IMR-90 (cell line): ENCODE measurements around the gene SLC34A3. TPM values are rescaled to one million over a fixed set of nuclear protein-coding genes. Genes with fewer than 3 reads are reported as not detected.

Experiments used
- ATAC-seq: fragments of 200-7000 bp; cut with Tn5 transposase; 2 replicates; pipeline ENCODE4 v1.9.1; 2020; ENCODE audit warnings: low read depth, mild to moderate bottlenecking, moderate library complexity
- BruUV-seq: library from RNA; stranded (reverse); fragments of 400-500 nt; replicated peaks from 2 replicates; lab custom pipeline; 2021; lab: Mats Ljungman, UMichigan
- CTCF ChIA-PET: fragments of 300-600 bp; formaldehyde crosslinking; extraction: SDS; loops from one replicate; lab custom pipeline; 2021; ENCODE audit warnings: antibody characterized with exemption; lab: Yijun Ruan, JAX
- POLR2A ChIA-PET: fragments of 300-600 bp; sonication (Branson Sonifier 250); formaldehyde crosslinking; loops from one replicate; lab custom pipeline; 2022; ENCODE audit warnings: antibody characterized with exemption; ENCODE audit not compliant: unreplicated experiment; lab: Charles Lee
- DNase-seq: peaks from one replicate; pipeline ENCODE4 v3.0.0; 2013
- H2AFZ ChIP-seq: replicated peaks from 2 replicates; pipeline ENCODE3; 2013; ENCODE audit warnings: low read length, mild to moderate bottlenecking; ENCODE audit not compliant: poor library complexity
- H2AK5ac ChIP-seq: 2 replicates; pipeline ENCODE4 v1.6.1; 2013; ENCODE audit warnings: low read depth, low read length, inconsistent platforms
- H2AK9ac ChIP-seq: replicated peaks from 2 replicates; pipeline ENCODE3; 2013; ENCODE audit warnings: mild to moderate bottlenecking, low read depth, low read length, moderate library complexity; ENCODE audit not compliant: poor library complexity
- H2BK120ac ChIP-seq: 2 replicates; pipeline ENCODE4 v1.6.1; 2013; ENCODE audit warnings: low read depth, low read length, inconsistent platforms
- H2BK15ac ChIP-seq: 3 replicates; pipeline ENCODE4 v1.6.1; 2013; ENCODE audit warnings: low read depth, low read length, inconsistent platforms
- H2BK20ac ChIP-seq: 2 replicates; pipeline ENCODE4 v1.6.1; 2013; ENCODE audit warnings: low read depth, mild to moderate bottlenecking, inconsistent platforms, low read length, moderate library complexity
- H2BK5ac ChIP-seq: 2 replicates; pipeline ENCODE4 v1.6.1; 2013; ENCODE audit warnings: mild to moderate bottlenecking, low read depth, low read length, inconsistent platforms; ENCODE audit not compliant: poor library complexity, severe bottlenecking
- H3K14ac ChIP-seq: replicated peaks from 2 replicates; pipeline ENCODE4 v1.6.1; 2013; ENCODE audit warnings: low read depth, low read length, inconsistent platforms
- H3K18ac ChIP-seq: 2 replicates; pipeline ENCODE4 v1.6.1; 2013; ENCODE audit warnings: low read depth, low read length, control low read depth
- H3K23ac ChIP-seq: 2 replicates; pipeline ENCODE4 v1.6.1; 2013; ENCODE audit warnings: low read depth, low read length, inconsistent platforms
- H3K27ac ChIP-seq: 2 replicates; pipeline ENCODE4 v1.5.1; 2013; ENCODE audit warnings: mild to moderate bottlenecking, control low read depth, low read length; ENCODE audit not compliant: insufficient read depth
- H3K27me3 ChIP-seq: 2 replicates; pipeline ENCODE4 v1.6.1; 2013; ENCODE audit warnings: low read length; ENCODE audit not compliant: control insufficient read depth, insufficient read depth
- H3K36me3 ChIP-seq: 2 replicates; pipeline ENCODE4 v1.6.1; 2013; ENCODE audit warnings: low read length, mixed read lengths; ENCODE audit not compliant: control insufficient read depth, insufficient read depth
- H3K4ac ChIP-seq: 2 replicates; pipeline ENCODE4 v1.6.1; 2013; ENCODE audit warnings: low read depth, low read length, inconsistent platforms
- H3K4me1 ChIP-seq: 2 replicates; pipeline ENCODE4 v1.6.1; 2013; ENCODE audit warnings: low read length, mixed read lengths; ENCODE audit not compliant: control insufficient read depth, insufficient read depth
- H3K4me2 ChIP-seq: 2 replicates; pipeline ENCODE4 v1.6.1; 2013; ENCODE audit warnings: low read depth, mild to moderate bottlenecking, control low read depth, low read length, moderate library complexity
- H3K4me3 ChIP-seq: 2 replicates; pipeline ENCODE4 v1.5.1; 2013; ENCODE audit warnings: low read depth, mild to moderate bottlenecking, control low read depth, low read length, moderate library complexity; ENCODE audit not compliant: insufficient read depth
- H3K56ac ChIP-seq: 2 replicates; pipeline ENCODE4 v1.6.1; 2013; ENCODE audit warnings: low read length, inconsistent platforms; ENCODE audit not compliant: insufficient read depth; ENCODE audit errors: extremely low read depth
- H3K79me1 ChIP-seq, 2 experiments: 2 replicates each; pipeline ENCODE4 v1.6.1; 2013; ENCODE audit warnings: low read length in 2 of 2, inconsistent platforms in 1 of 2, low read depth in 1 of 2
- H3K9ac ChIP-seq: 2 replicates; pipeline ENCODE4 v1.6.1; 2013; ENCODE audit warnings: low read depth, low read length, control low read depth
- H3K9me1 ChIP-seq: 2 replicates; pipeline ENCODE4 v1.6.1; 2013; ENCODE audit warnings: low read length, inconsistent platforms; ENCODE audit not compliant: insufficient read depth
- H3K9me3 ChIP-seq: 2 replicates; pipeline ENCODE4 v1.6.1; 2013; ENCODE audit warnings: low read length; ENCODE audit not compliant: control insufficient read depth, insufficient read depth
- H4K20me1 ChIP-seq: 2 replicates; pipeline ENCODE4 v1.6.1; 2013; ENCODE audit warnings: low read length, inconsistent platforms; ENCODE audit not compliant: insufficient read depth
- H4K5ac ChIP-seq: 2 replicates; pipeline ENCODE4 v1.6.1; 2013; ENCODE audit warnings: mild to moderate bottlenecking, low read depth, low read length, control low read depth
- H4K8ac ChIP-seq, 2 experiments: 2 replicates each; pipeline ENCODE4 v1.6.1; 2013; ENCODE audit warnings: low read depth in 2 of 2, low read length in 2 of 2, control low read depth in 1 of 2, inconsistent platforms in 1 of 2
- H4K91ac ChIP-seq: 2 replicates; pipeline ENCODE4 v1.6.1; 2013; ENCODE audit warnings: low read depth, low read length, inconsistent platforms; ENCODE audit not compliant: insufficient read depth
- MAZ ChIP-seq: IDR thresholded peaks from 2 replicates; pipeline ENCODE4 v1.6.1; 2012; ENCODE audit warnings: low read depth, mild to moderate bottlenecking, low read length, improper control_type of control experiment, moderate library complexity, borderline replicate concordance
- MXI1 ChIP-seq: IDR thresholded peaks from 2 replicates; pipeline ENCODE4 v1.6.1; 2012; ENCODE audit warnings: low read depth, mild to moderate bottlenecking, low read length, moderate library complexity, borderline replicate concordance
- NFE2L2 ChIP-seq: fragments of 150-350 bp; IDR thresholded peaks from 2 replicates; pipeline ENCODE4 v1.6.1; 2016; ENCODE audit warnings: low read depth, mild to moderate bottlenecking, low read length
- POLR2A ChIP-seq: IDR thresholded peaks from 2 replicates; pipeline ENCODE4 v1.6.1; 2012; ENCODE audit warnings: mild to moderate bottlenecking, low read depth, low read length
- RAD21 ChIP-seq: IDR thresholded peaks from 2 replicates; pipeline ENCODE4 v1.6.1; 2012; ENCODE audit warnings: low read length, improper control_type of control experiment
- RCOR1 ChIP-seq: IDR thresholded peaks from 2 replicates; pipeline ENCODE4 v1.6.1; 2012; ENCODE audit warnings: mild to moderate bottlenecking, low read length, improper control_type of control experiment; ENCODE audit not compliant: insufficient replicate concordance
- RFX5 ChIP-seq: IDR thresholded peaks from 2 replicates; pipeline ENCODE4 v1.8.0; 2012; ENCODE audit warnings: low read depth, mild to moderate bottlenecking, low read length, moderate library complexity
- SMC3 ChIP-seq: fragments of 150-350 bp; IDR thresholded peaks from 2 replicates; pipeline ENCODE4 v1.6.1; 2016; ENCODE audit warnings: low read depth, mild to moderate bottlenecking, antibody characterized with exemption, low read length, moderate library complexity
- WGBS, 2 experiments: methylation state at CpG; one replicate each; pipeline versions ENCODE4 v1.1.5 to v1.1.7; 2013; ENCODE audit warnings: missing lambda C conversion rate in 2 of 2; ENCODE audit not compliant: insufficient read length in 1 of 2; ENCODE audit errors: extremely low coverage in 2 of 2; 5-methylcytosine and 5-hydroxymethylcytosine counted together
- dilution Hi-C: fragments of 300-500 bp; cut with HindIII; formaldehyde crosslinking; loops from one replicate; pipeline ENCODE4 v1.14.3; 2018; ENCODE audit warnings: low sequenced_read_pairs; ENCODE audit not compliant: unreplicated experiment
- in situ Hi-C: fragments of 300-500 bp; cut with MboI; formaldehyde crosslinking; loops from 3 replicates; pipeline ENCODE4 v1.14.3; 2019; ENCODE audit warnings: low sequenced_read_pairs, inconsistent platforms, mixed read lengths
- intact Hi-C: fragments of 100-400 bp; cut with micrococcal nuclease; formaldehyde crosslinking; loops from 2 replicates; pipeline ENCODE4 v1.10.0; 2022
- polyA plus RNA-seq, 3 experiments: library from polyadenylated mRNA; depleted of rRNA; stranded (reverse); fragments of >200 nt; gene quantifications; 2 replicates each; pipeline ENCODE4 v1.2.3, GENCODE V29; 2012; ENCODE audit warnings: low replicate concordance in 1 of 3
- total RNA-seq: library from RNA; depleted of rRNA; stranded (reverse); fragments of >200 nt; gene quantifications from 2 replicates; pipeline ENCODE4 v1.2.3, GENCODE V29; 2012
- TF ChIP-seq, protein P1 (sequence below): fragments of 150-350 bp; IDR thresholded peaks from 2 replicates; pipeline ENCODE4 v1.6.1; 2017; ENCODE audit warnings: mild to moderate bottlenecking, antibody characterized with exemption, low read length, low read depth
- TF ChIP-seq, protein P2 (sequence below): fragments of 150-350 bp; IDR thresholded peaks from 2 replicates; pipeline ENCODE4 v1.6.1; 2016; ENCODE audit warnings: low read depth, mild to moderate bottlenecking, low read length, moderate library complexity, borderline replicate concordance
- TF ChIP-seq, protein P3 (sequence below): conservative IDR thresholded peaks from 2 replicates; pipeline ENCODE4 v1.5.1; 2012; ENCODE audit warnings: mild to moderate bottlenecking, low read depth, low read length, improper control_type of control experiment

The SLC34A3 gene
- total and polyA plus RNA-seq, 2 of the 4 experiments (the other 2 are of a cell fraction): not detected

DNA sequence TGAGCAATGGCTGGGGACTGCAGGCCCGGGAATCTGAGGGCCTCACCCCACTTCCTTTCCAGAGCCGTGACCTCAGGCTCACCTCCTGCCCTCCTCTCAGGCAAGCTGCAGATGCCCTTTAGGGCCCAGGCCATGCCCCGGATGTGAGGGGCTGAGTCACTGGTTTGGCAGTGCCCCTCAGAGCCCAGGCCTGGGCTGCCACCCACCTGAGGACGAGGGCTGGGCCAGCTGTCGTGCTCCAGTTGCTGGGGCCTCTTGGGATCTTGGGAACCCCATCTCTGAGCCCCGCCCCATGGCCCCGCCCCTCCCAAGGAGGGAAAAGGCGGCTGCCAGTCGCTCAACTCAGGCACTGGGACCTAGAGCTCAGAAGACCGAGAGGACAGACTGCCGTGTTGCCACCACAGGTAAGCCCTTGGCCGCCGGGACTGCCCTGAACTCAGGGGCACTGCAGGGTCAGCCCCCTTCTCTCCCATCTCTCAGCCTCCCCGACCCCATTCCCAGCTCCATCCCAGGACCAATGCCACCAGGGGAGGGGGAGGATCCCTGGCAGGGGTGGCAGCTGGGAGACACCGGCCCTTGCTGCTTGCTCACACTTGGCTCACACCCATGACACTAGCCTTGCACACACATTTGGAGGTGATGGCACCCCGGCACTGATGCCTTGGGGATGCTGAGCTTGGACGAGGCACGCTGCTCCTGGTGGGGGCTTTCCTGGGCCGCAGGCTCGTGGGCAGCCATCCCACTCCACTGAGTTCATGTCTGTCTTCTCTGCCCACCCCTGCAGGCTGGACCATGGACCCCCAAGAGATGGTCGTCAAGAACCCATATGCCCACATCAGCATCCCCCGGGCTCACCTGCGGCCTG is 5.6 kb upstream of the SLC34A3 start, which contains the start of gene CYSRT1:
CYSRT1 (plus strand) TSS at position 345 of the 865 bp plus-strand sequence; CDS start at position 793, 448 bp downstream.
- H3K9ac ChIP-seq: peak within 1 kb of the TSS; percentile 97
- peak within 1 kb of the TSS; percentile 79 for H2BK5ac ChIP-seq
- no peak within 1 kb of the TSS for H2BK120ac ChIP-seq
- dilution Hi-C loops: no loop called here
- H3K4me2 ChIP-seq: peak within 1 kb of the TSS; percentile 88
- H2AK5ac ChIP-seq: peak within 1 kb of the TSS; percentile 96
- 0 out of 2 replicates have a peak within 1 kb of the TSS, but pooled peaks have one; percentile 44 for H3K14ac ChIP-seq
- no peak within 1 kb of the TSS; the same call in 1 of the 2 replicates for H4K91ac ChIP-seq
- 52% methylated on average over 7 of the region's 23 CpGs; no CpG with 5 or more reads in 1 of the 2 experiments for WGBS, 2 experiments
- H3K18ac ChIP-seq: no peak within 1 kb of the TSS
- H3K4me1 ChIP-seq: peaks cover 13% of the 10 kb centered on the region
- H4K20me1 ChIP-seq: no peaks in the 10 kb centered on the region
- H4K5ac ChIP-seq: peak within 1 kb of the TSS; percentile 89
- peak within 1 kb of the TSS; percentile 89 for H3K4me3 ChIP-seq
- H2BK15ac ChIP-seq: no peak within 1 kb of the TSS
- no peaks in the 10 kb centered on the region for H3K79me1 ChIP-seq
- H3K4ac ChIP-seq: peak within 1 kb of the TSS; percentile 88
- peak within 1 kb of the TSS; percentile 93 for H2AFZ ChIP-seq
- CTCF ChIA-PET: no interaction called here
- H4K8ac ChIP-seq: peak within 1 kb of the TSS; percentile 95
- intact Hi-C loops: no loop called here
- DNase-seq: no peak
- no peak within 1 kb of the TSS for H3K56ac ChIP-seq
- H3K23ac ChIP-seq: 0 out of 2 replicates have a peak within 1 kb of the TSS, but pooled peaks have one; percentile 29
- POLR2A ChIA-PET: no interaction called here
- no TSS peak for BruUV-seq
- no peak within 1 kb of the TSS for H2BK20ac ChIP-seq
- H2AK9ac ChIP-seq: peak within 1 kb of the TSS; percentile 50
- H3K36me3 ChIP-seq: no peaks in the 10 kb centered on the region
- TF ChIP-seq RAD21: no peak
- no peak for TF ChIP-seq POLR2A
- no peak for TF ChIP-seq MXI1
- TF ChIP-seq, protein P1, sequence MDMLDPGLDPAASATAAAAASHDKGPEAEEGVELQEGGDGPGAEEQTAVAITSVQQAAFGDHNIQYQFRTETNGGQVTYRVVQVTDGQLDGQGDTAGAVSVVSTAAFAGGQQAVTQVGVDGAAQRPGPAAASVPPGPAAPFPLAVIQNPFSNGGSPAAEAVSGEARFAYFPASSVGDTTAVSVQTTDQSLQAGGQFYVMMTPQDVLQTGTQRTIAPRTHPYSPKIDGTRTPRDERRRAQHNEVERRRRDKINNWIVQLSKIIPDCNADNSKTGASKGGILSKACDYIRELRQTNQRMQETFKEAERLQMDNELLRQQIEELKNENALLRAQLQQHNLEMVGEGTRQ: no peak
- TF ChIP-seq, protein P2, sequence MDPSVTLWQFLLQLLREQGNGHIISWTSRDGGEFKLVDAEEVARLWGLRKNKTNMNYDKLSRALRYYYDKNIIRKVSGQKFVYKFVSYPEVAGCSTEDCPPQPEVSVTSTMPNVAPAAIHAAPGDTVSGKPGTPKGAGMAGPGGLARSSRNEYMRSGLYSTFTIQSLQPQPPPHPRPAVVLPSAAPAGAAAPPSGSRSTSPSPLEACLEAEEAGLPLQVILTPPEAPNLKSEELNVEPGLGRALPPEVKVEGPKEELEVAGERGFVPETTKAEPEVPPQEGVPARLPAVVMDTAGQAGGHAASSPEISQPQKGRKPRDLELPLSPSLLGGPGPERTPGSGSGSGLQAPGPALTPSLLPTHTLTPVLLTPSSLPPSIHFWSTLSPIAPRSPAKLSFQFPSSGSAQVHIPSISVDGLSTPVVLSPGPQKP: no peak
- no peak for TF ChIP-seq MAZ
- TF ChIP-seq, protein P3, sequence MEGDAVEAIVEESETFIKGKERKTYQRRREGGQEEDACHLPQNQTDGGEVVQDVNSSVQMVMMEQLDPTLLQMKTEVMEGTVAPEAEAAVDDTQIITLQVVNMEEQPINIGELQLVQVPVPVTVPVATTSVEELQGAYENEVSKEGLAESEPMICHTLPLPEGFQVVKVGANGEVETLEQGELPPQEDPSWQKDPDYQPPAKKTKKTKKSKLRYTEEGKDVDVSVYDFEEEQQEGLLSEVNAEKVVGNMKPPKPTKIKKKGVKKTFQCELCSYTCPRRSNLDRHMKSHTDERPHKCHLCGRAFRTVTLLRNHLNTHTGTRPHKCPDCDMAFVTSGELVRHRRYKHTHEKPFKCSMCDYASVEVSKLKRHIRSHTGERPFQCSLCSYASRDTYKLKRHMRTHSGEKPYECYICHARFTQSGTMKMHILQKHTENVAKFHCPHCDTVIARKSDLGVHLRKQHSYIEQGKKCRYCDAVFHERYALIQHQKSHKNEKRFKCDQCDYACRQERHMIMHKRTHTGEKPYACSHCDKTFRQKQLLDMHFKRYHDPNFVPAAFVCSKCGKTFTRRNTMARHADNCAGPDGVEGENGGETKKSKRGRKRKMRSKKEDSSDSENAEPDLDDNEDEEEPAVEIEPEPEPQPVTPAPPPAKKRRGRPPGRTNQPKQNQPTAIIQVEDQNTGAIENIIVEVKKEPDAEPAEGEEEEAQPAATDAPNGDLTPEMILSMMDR: no peak
- no peak for TF ChIP-seq RCOR1
- no peak for TF ChIP-seq NFE2L2
- no peak for TF ChIP-seq SMC3
- no peak for TF ChIP-seq RFX5
- in situ Hi-C loops: loop anchor here (5.0 kb wide), 1 partner anchor 103 kb away; no protein-coding TSS in a partner anchor
- ATAC-seq: no peak
- H3K9me3 ChIP-seq: no peaks in the 10 kb centered on the region
- H3K27me3 ChIP-seq: no peaks in the 10 kb centered on the region; the same call in 1 of the 2 replicates
- peak within 1 kb of the TSS; percentile 96 for H3K27ac ChIP-seq
- no peaks in the 10 kb centered on the region for H3K9me1 ChIP-seq
